Karpas-422 (cell line): ENCODE results near the gene ERF. TPM values are rescaled to one million over a fixed set of nuclear protein-coding genes. Genes with fewer than 3 reads are reported as not detected.
A peak's percentile ranks its signal among the peaks of the same experiment; 100 is the strongest.

Experiments
- DNase-seq: peaks from one replicate; pipeline ENCODE4 v3.0.0-alpha.2; 2015
- H2AFZ ChIP-seq: fragments of 200-600 bp; sonication (generic); 2 replicates; pipeline ENCODE4 v1.6.1; 2014; ENCODE audit warnings: antibody characterized with exemption, low read length, mixed read lengths
- H3K27ac ChIP-seq: fragments of 200-600 bp; sonication (generic); 2 replicates; pipeline ENCODE4 v1.5.1; 2014; ENCODE audit warnings: mild to moderate bottlenecking, low read length, moderate library complexity
- H3K27me3 ChIP-seq: fragments of 200-600 bp; sonication (generic); 2 replicates; pipeline ENCODE4 v1.6.1; 2014; ENCODE audit warnings: low read length, mixed read lengths
- H3K36me3 ChIP-seq: fragments of 200-600 bp; sonication (generic); 2 replicates; pipeline ENCODE4 v1.6.1; 2014; ENCODE audit warnings: low read length, mixed read lengths; ENCODE audit not compliant: insufficient read depth
- H3K4me1 ChIP-seq: fragments of 200-600 bp; sonication (generic); 2 replicates; pipeline ENCODE4 v1.6.1; 2014; ENCODE audit warnings: mild to moderate bottlenecking, low read length, mixed read lengths
- H3K4me2 ChIP-seq: fragments of 200-600 bp; sonication (generic); 2 replicates; pipeline ENCODE4 v1.6.1; 2014; ENCODE audit warnings: low read length, low read depth, mild to moderate bottlenecking; ENCODE audit not compliant: poor library complexity, severe bottlenecking
- H3K4me3 ChIP-seq: fragments of 200-600 bp; sonication (generic); 2 replicates; pipeline ENCODE4 v1.5.1; 2014; ENCODE audit warnings: mild to moderate bottlenecking, antibody characterized with exemption, low read length, mixed read lengths
- H3K79me2 ChIP-seq: fragments of 200-600 bp; sonication (generic); 2 replicates; pipeline ENCODE4 v1.6.1; 2014; ENCODE audit warnings: mild to moderate bottlenecking, low read length, mixed read lengths
- H3K9ac ChIP-seq: fragments of 200-600 bp; sonication (generic); 2 replicates; pipeline ENCODE4 v1.6.0; 2014; ENCODE audit warnings: low read length
- H3K9me2 ChIP-seq: fragments of 200-600 bp; sonication (generic), shearing (Covaris generic); replicated peaks from 2 replicates; pipeline ENCODE4 v1.6.0; 2014; ENCODE audit warnings: mild to moderate bottlenecking, low read length, moderate library complexity; ENCODE audit not compliant: insufficient read depth
- H3K9me3 ChIP-seq: fragments of 300-700, 200-600 bp; sonication (generic); 2 replicates; pipeline ENCODE4 v1.6.1; 2014; ENCODE audit warnings: low read length, mixed read lengths
- H4K20me1 ChIP-seq: fragments of 200-600 bp; sonication (generic); 2 replicates; pipeline ENCODE4 v1.6.1; 2014; ENCODE audit warnings: mild to moderate bottlenecking, antibody characterized with exemption, low read length, low read depth; ENCODE audit not compliant: insufficient read depth
- total RNA-seq: library from RNA; depleted of rRNA; stranded (reverse); fragments of >200 nt; shearing (Covaris generic); gene quantifications from 2 replicates; pipeline ENCODE4 v1.2.3, GENCODE V29; 2014; ENCODE audit warnings: low replicate concordance

Gene ERF
- total RNA-seq, 1 experiment from 2014 or later, result 36.4 TPM

- Histone ChIP-seq H3K4me2 (no peak overlapping the region), H3K79me2 (no peaks in the 10 kb centered on the region), H3K4me1 (peaks cover 10% of the 10 kb centered on the region), H3K9me3 (no peaks in the 10 kb centered on the region), H3K9me2 (no peaks in the 10 kb centered on the region), H4K20me1 (0 out of 2 replicates have a peak, but pooled peaks cover 5% of the 10 kb centered on the region), H3K27ac (no peak overlapping the region), H3K27me3 (no peaks in the 10 kb centered on the region), H3K4me3 (no peak overlapping the region), H2AFZ (no peak overlapping the region), H3K36me3 (peaks cover 8% of the 10 kb centered on the region), H3K9ac (no peak overlapping the region)
- DNase-seq, result no peak
Measured at GRCh38 chr19:42294471-42295137, 39.7 kb upstream of the ERF start.

- Histone ChIP-seq H3K36me3 (peaks cover 8% of the 10 kb centered on the region), H3K79me2 (no peaks in the 10 kb centered on the region), H2AFZ (no peak overlapping the region), H4K20me1 (0 out of 2 replicates have a peak, but pooled peaks cover 5% of the 10 kb centered on the region), H3K27ac (no peak overlapping the region), H3K27me3 (no peaks in the 10 kb centered on the region), H3K4me3 (no peak overlapping the region), H3K9me2 (no peaks in the 10 kb centered on the region), H3K9ac (no peak overlapping the region), H3K4me2 (no peak overlapping the region), H3K4me1 (peaks cover 10% of the 10 kb centered on the region), H3K9me3 (no peaks in the 10 kb centered on the region)
- no peak for DNase-seq
Measured at GRCh38 chr19:42293948-42294347, 39.0 kb upstream of the ERF start.

GRCh38 chr19:42293540-42293939 is 38.6 kb upstream of the ERF start:
- no peak overlapping the region for H3K9ac ChIP-seq
- no peak for DNase-seq

GRCh38 chr19:42292963-42293362 is 38.0 kb upstream of the ERF start:
- Histone ChIP-seq H3K9ac (no peak overlapping the region), H3K4me1 (peaks cover 10% of the 10 kb centered on the region)

More at GRCh38 chr19:42293540-42293939, 38.6 kb upstream of the ERF start:
- Histone ChIP-seq H3K27ac (no peak overlapping the region), H3K79me2 (no peaks in the 10 kb centered on the region), H4K20me1 (0 out of 2 replicates have a peak, but pooled peaks cover 5% of the 10 kb centered on the region), H3K4me3 (no peak overlapping the region), H3K9me3 (no peaks in the 10 kb centered on the region), H3K36me3 (peaks cover 8% of the 10 kb centered on the region), H3K4me1 (peaks cover 10% of the 10 kb centered on the region), H3K27me3 (no peaks in the 10 kb centered on the region), H3K4me2 (no peak overlapping the region), H2AFZ (no peak overlapping the region), H3K9me2 (no peaks in the 10 kb centered on the region)

GRCh38 chr19:42292042-42292960 is 37.4 kb upstream of the ERF start:
- 0 out of 2 replicates have a peak, but pooled peaks cover 8% of the 10 kb centered on the region for H4K20me1 ChIP-seq
- peaks cover 10% of the 10 kb centered on the region for H3K4me1 ChIP-seq
- H3K4me2 ChIP-seq, result no peak overlapping the region
- peaks cover 14% of the 10 kb centered on the region for H3K36me3 ChIP-seq
- no peak overlapping the region for H3K9ac ChIP-seq
- H3K4me3 ChIP-seq, result no peak overlapping the region
- no peaks in the 10 kb centered on the region for H3K9me3 ChIP-seq
- no peaks in the 10 kb centered on the region for H3K79me2 ChIP-seq
- H3K27ac ChIP-seq, result no peak overlapping the region
- no peak for DNase-seq
- no peaks in the 10 kb centered on the region for H3K27me3 ChIP-seq
- no peaks in the 10 kb centered on the region for H3K9me2 ChIP-seq
- no peak overlapping the region for H2AFZ ChIP-seq

More at GRCh38 chr19:42292963-42293362, 38.0 kb upstream of the ERF start:
- Histone ChIP-seq H3K79me2 (no peaks in the 10 kb centered on the region), H3K27me3 (no peaks in the 10 kb centered on the region), H3K9me3 (no peaks in the 10 kb centered on the region), H3K36me3 (peaks cover 11% of the 10 kb centered on the region), H3K4me3 (no peak overlapping the region), H3K9me2 (no peaks in the 10 kb centered on the region), H3K4me2 (no peak overlapping the region), H4K20me1 (0 out of 2 replicates have a peak, but pooled peaks cover 5% of the 10 kb centered on the region), H2AFZ (no peak overlapping the region), H3K27ac (no peak overlapping the region)
- no peak for DNase-seq

GRCh38 chr19:42291435-42291810 is 36.5 kb upstream of the ERF start:
- Histone ChIP-seq H3K27ac (no peak overlapping the region), H3K9ac (no peak overlapping the region), H3K4me1 (peaks cover 14% of the 10 kb centered on the region), H3K9me2 (no peaks in the 10 kb centered on the region), H3K36me3 (peaks cover 22% of the 10 kb centered on the region), H3K9me3 (no peaks in the 10 kb centered on the region), H4K20me1 (0 out of 2 replicates have a peak, but pooled peaks cover 8% of the 10 kb centered on the region), H3K27me3 (no peaks in the 10 kb centered on the region), H3K4me2 (no peak overlapping the region), H2AFZ (no peak overlapping the region), H3K79me2 (no peaks in the 10 kb centered on the region), H3K4me3 (no peak overlapping the region)
- DNase-seq, result no peak

GRCh38 chr19:42290523-42291434 is 35.9 kb upstream of the ERF start:
- no peak overlapping the region for H3K4me3 ChIP-seq
- peaks cover 5% of the 10 kb centered on the region for H3K79me2 ChIP-seq
- H3K4me1 ChIP-seq, result peaks cover 19% of the 10 kb centered on the region
- H3K9me3 ChIP-seq, result no peaks in the 10 kb centered on the region
- peak; percentile 84 for DNase-seq
- H3K4me2 ChIP-seq, result no peak overlapping the region
- no peak overlapping the region for H3K27ac ChIP-seq
- H3K9me2 ChIP-seq, result no peaks in the 10 kb centered on the region
- H3K27me3 ChIP-seq, result no peaks in the 10 kb centered on the region
- H4K20me1 ChIP-seq, result 0 out of 2 replicates have a peak, but pooled peaks cover 12% of the 10 kb centered on the region
- H3K9ac ChIP-seq, result no peak overlapping the region
- no peak overlapping the region for H2AFZ ChIP-seq
- peaks cover 22% of the 10 kb centered on the region for H3K36me3 ChIP-seq
